Transverse colon (tissue), 4 donors: ENCODE data around the gene PRXL2C. TPM values are rescaled to one million over a fixed set of nuclear protein-coding genes. Genes with fewer than 3 reads are reported as not detected.

Experiments
- DNase-seq: peaks from one replicate; pipeline ENCODE4 v3.0.0-alpha.2; 2019
- H3K27ac ChIP-seq, 4 donors: fragments of 200-600 bp; sonication (generic); 2 replicates each; pipeline ENCODE4 v1.5.1; 2016 to 2018; ENCODE audit warnings: inconsistent platforms in 4 of 4
- H3K27me3 ChIP-seq: fragments of 200-600 bp; sonication (generic); 2 replicates; pipeline ENCODE4 v1.5.1; 2017; ENCODE audit warnings: inconsistent platforms
- H3K36me3 ChIP-seq, 4 donors: fragments of 200-600 bp; sonication (generic); 2 replicates each; pipeline ENCODE4 v1.5.1; 2017 to 2019; ENCODE audit warnings: inconsistent platforms in 4 of 4
- H3K4me1 ChIP-seq, 4 donors: fragments of 200-600 bp; sonication (generic); 2 replicates each; pipeline ENCODE4 v1.5.1; 2017 to 2020; ENCODE audit warnings: inconsistent platforms in 4 of 4
- H3K4me3 ChIP-seq, 4 donors: fragments of 200-600 bp; sonication (generic); 1 replicate in 1 of 4; 2 replicates in 3 of 4; pipeline versions ENCODE4 v1.5.1 to v1.6.1; 2017 to 2019; ENCODE audit warnings: inconsistent platforms in 4 of 4
- H3K9me3 ChIP-seq, 2 donors: fragments of 200-600 bp; sonication (generic); 2 replicates each; pipeline ENCODE4 v1.5.1; 2017 to 2019; ENCODE audit warnings: inconsistent platforms in 2 of 2
- EP300 ChIP-seq: sonication (generic); formaldehyde crosslinking; IDR thresholded peaks from one replicate; pipeline ENCODE4 v1.6.1; 2017; ENCODE audit warnings: antibody characterized with exemption, low read depth
- POLR2A ChIP-seq: fragments of 450-650 bp; IDR thresholded peaks from one replicate; pipeline ENCODE4 v1.6.1; 2016; ENCODE audit warnings: antibody characterized with exemption, mild to moderate bottlenecking, moderate library complexity
- POLR2AphosphoS5 ChIP-seq, 3 donors: sonication (generic); formaldehyde crosslinking; IDR thresholded peaks; one replicate each; pipeline ENCODE4 v1.6.1; 2016; ENCODE audit warnings: antibody characterized with exemption in 3 of 3
- WGBS, 2 donors: methylation state at CpG; one replicate each; pipeline ENCODE4 v1.1.5; 2018; ENCODE audit warnings: low coverage in 1 of 2; 5-methylcytosine and 5-hydroxymethylcytosine counted together
- in situ Hi-C, 4 donors: fragments of 200-750 bp; cut with MboI; loops; one replicate each; pipeline versions ENCODE4 v1.15.0 to v1.15.1; 2017; ENCODE audit warnings: low sequenced_read_pairs in 3 of 4, low pct_ligation_motif_present in 1 of 4, low pct_unique_long_range_greater_than_20kb in 1 of 4
- intact Hi-C: fragments of 100-400 bp; cut with DNase I; formaldehyde crosslinking; loops from one replicate; pipeline ENCODE4 v1.15.1; 2023; ENCODE audit warnings: low total_unique reads
- total RNA-seq, 4 donors: library from RNA; depleted of rRNA; stranded (reverse); fragments of >200 nt; gene quantifications; one replicate each; pipeline ENCODE4 v1.1.0, GENCODE V29; 2016
- TF ChIP-seq, protein P1 (sequence below), 5 experiments: fragments of 200-600 bp in 3 of 5; fragments of 450-650 bp in 2 of 5; sonication (generic) in 3 of 5; IDR thresholded peaks; 1 replicate in 2 of 5; 2 replicates in 3 of 5; pipeline ENCODE4 v1.5.1; 2016 to 2017; ENCODE audit warnings: antibody characterized with exemption in 5 of 5, inconsistent platforms in 3 of 5, mild to moderate bottlenecking in 2 of 5, moderate library complexity in 1 of 5

The PRXL2C gene
- total RNA-seq, 4 donors from 2014 or later = 2.6 to 7.0 (median 3.6) TPM

DNA sequence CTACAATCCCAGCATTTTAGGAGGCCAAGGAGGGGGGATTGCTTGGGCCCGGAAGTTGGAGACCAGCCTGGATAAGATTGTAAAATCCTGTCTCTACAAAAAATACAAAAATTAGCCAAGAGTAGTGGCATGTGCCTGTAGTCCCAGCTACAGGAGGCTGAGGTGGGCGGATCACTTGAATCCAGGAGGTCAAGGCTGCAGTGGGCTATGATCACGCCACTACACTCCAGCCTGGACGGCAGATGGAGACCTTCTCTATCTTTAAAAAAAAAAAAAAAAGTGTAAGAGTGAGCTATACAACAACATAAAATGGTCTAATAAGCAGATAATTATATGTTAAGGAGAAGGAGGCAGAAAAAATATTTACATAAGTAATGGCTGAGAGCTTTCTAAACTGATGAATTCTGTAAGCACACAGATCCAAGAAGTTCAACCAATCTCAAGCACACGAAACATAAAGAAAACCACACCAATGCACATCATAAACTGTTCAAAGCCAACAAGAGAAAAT lies 58.5 kb downstream of the PRXL2C start:
- no peak overlapping the region for H3K27ac ChIP-seq
- H3K4me1 ChIP-seq = no peaks in the 10 kb centered on the region
- WGBS, 2 donors = 89 to 91% methylated on average over 4 to 5 of the region's 5 CpGs
- no peaks in the 10 kb centered on the region for H3K36me3 ChIP-seq
- no peak for DNase-seq
- H3K27me3 ChIP-seq = no peaks in the 10 kb centered on the region
- TF ChIP-seq POLR2A = no peak
- TF ChIP-seq EP300 = no peak
- TF ChIP-seq, protein P1, sequence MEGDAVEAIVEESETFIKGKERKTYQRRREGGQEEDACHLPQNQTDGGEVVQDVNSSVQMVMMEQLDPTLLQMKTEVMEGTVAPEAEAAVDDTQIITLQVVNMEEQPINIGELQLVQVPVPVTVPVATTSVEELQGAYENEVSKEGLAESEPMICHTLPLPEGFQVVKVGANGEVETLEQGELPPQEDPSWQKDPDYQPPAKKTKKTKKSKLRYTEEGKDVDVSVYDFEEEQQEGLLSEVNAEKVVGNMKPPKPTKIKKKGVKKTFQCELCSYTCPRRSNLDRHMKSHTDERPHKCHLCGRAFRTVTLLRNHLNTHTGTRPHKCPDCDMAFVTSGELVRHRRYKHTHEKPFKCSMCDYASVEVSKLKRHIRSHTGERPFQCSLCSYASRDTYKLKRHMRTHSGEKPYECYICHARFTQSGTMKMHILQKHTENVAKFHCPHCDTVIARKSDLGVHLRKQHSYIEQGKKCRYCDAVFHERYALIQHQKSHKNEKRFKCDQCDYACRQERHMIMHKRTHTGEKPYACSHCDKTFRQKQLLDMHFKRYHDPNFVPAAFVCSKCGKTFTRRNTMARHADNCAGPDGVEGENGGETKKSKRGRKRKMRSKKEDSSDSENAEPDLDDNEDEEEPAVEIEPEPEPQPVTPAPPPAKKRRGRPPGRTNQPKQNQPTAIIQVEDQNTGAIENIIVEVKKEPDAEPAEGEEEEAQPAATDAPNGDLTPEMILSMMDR (IDR thresholded peaks at IDR 0.05) = no peak
- no peak for TF ChIP-seq POLR2AphosphoS5 (IDR thresholded peaks at IDR 0.05)
- intact Hi-C loops (no loop called here), in situ Hi-C loops (no loop called here)
- H3K4me3 ChIP-seq = no peak overlapping the region
- no peaks in the 10 kb centered on the region for H3K9me3 ChIP-seq

Other genes with a start within 250 kb of the PRXL2C start
- gene ZNF367, start 236.9 kb downstream of the PRXL2C start, total RNA-seq = 1 to 10 TPM in 3 of 4 donors, not detected in 1; 1.2 to 2.1 (median 1.4) TPM
- 10 to 100 TPM in 1 of 4 donors, 1 to 10 TPM in 3; 1.9 to 11.3 (median 5.0) TPM for gene HABP4, start 205.1 kb downstream of the PRXL2C start, total RNA-seq
- 10 to 100 TPM; 18.0 to 22.3 (median 20.9) TPM for gene CDC14B, start 35.5 kb downstream of the PRXL2C start, total RNA-seq
- 1 to 10 TPM; 3.0 to 8.6 (median 6.9) TPM for gene ZNF510, start 122.8 kb upstream of the PRXL2C start, total RNA-seq
- 10 to 100 TPM in 3 of 4 donors, 1 to 10 TPM in 1; 8.2 to 22.4 (median 18.4) TPM for gene ZNF782, start 199.2 kb upstream of the PRXL2C start, total RNA-seq